Neural progenitor cell (in vitro differentiated cells): ENCODE data around the gene C22orf31. TPM values are rescaled to one million over a fixed set of nuclear protein-coding genes. Genes with fewer than 3 reads are reported as not detected.

Experiments used
- DNase-seq: peaks from one replicate; pipeline ENCODE4 v3.0.0-alpha.2; 2016; ENCODE audit warnings: low spot score
- H2AFZ ChIP-seq: fragments of 200-600 bp; sonication (generic); replicated peaks from 2 replicates; pipeline ENCODE4 v1.6.1; 2016; ENCODE audit warnings: antibody characterized with exemption
- H3F3A ChIP-seq: fragments of 200-600 bp; sonication (generic); 2 replicates; pipeline ENCODE4 v1.6.1; 2016; ENCODE audit warnings: antibody characterized with exemption, low read depth
- H3K27ac ChIP-seq: fragments of 200-600 bp; sonication (generic); 2 replicates; pipeline ENCODE4 v1.5.1; 2016; ENCODE audit warnings: mild to moderate bottlenecking
- H3K27me3 ChIP-seq: fragments of 200-600 bp; sonication (generic); 2 replicates; pipeline ENCODE4 v1.6.1; 2016; ENCODE audit warnings: mild to moderate bottlenecking, moderate library complexity
- H3K36me3 ChIP-seq: fragments of 200-600 bp; sonication (generic); 2 replicates; pipeline ENCODE4 v1.5.1; 2016
- H3K4me1 ChIP-seq: fragments of 200-600 bp; sonication (generic); 2 replicates; pipeline ENCODE4 v1.6.1; 2016; ENCODE audit warnings: mixed run types
- H3K4me2 ChIP-seq: fragments of 200-600 bp; sonication (generic); 2 replicates; pipeline ENCODE4 v1.6.1; 2016
- H3K4me3 ChIP-seq: fragments of 200-600 bp; sonication (generic); 2 replicates; pipeline ENCODE4 v1.5.1; 2016
- H3K79me2 ChIP-seq: fragments of 200-600 bp; sonication (generic); 2 replicates; pipeline ENCODE4 v1.6.1; 2016; ENCODE audit warnings: low read depth
- H3K9ac ChIP-seq: fragments of 200-600 bp; sonication (generic); 2 replicates; pipeline ENCODE4 v1.6.1; 2016
- H3K9me3 ChIP-seq: fragments of 200-600 bp; sonication (generic); 2 replicates; pipeline ENCODE4 v1.5.1; 2016; ENCODE audit warnings: low read depth
- H4K20me1 ChIP-seq: fragments of 200-600 bp; sonication (generic); 2 replicates; pipeline ENCODE4 v1.6.1; 2016; ENCODE audit warnings: low read depth
- H3K27ac Mint-ChIP-seq: 3 replicates; pipeline ENCODE4 v1.8.0; 2021; ENCODE audit warnings: mixed read lengths
- H3K27me3 Mint-ChIP-seq: 2 replicates; pipeline ENCODE4 v1.8.0; 2022; ENCODE audit warnings: low read depth, mild to moderate bottlenecking, inconsistent platforms, moderate library complexity, mixed read lengths; ENCODE audit not compliant: insufficient read depth
- H3K36me3 Mint-ChIP-seq: 3 replicates; pipeline ENCODE4 v1.8.0; 2021; ENCODE audit warnings: mixed read lengths
- H3K4me1 Mint-ChIP-seq: 3 replicates; pipeline ENCODE4 v1.8.0; 2021; ENCODE audit warnings: mixed read lengths
- H3K4me3 Mint-ChIP-seq: 3 replicates; pipeline ENCODE4 v1.8.0; 2021; ENCODE audit warnings: mild to moderate bottlenecking, moderate library complexity, mixed read lengths
- H3K9me3 Mint-ChIP-seq: 3 replicates; pipeline ENCODE4 v1.8.0; 2020; ENCODE audit warnings: mixed read lengths
- CTCF ChIP-seq: fragments of 200-600 bp; sonication (generic); IDR thresholded peaks from 2 replicates; pipeline ENCODE4 v1.5.1; 2017; ENCODE audit warnings: antibody characterized with exemption, mild to moderate bottlenecking
- EZH2 ChIP-seq: fragments of 200-600 bp; sonication (generic); IDR thresholded peaks from 2 replicates; pipeline ENCODE4 v1.6.1; 2017; ENCODE audit warnings: antibody characterized with exemption, mild to moderate bottlenecking, moderate library complexity
- EZH2phosphoT487 ChIP-seq: fragments of 200-600 bp; sonication (generic); IDR thresholded peaks from 2 replicates; pipeline ENCODE4 v1.6.1; 2017; ENCODE audit warnings: antibody characterized with exemption
- total RNA-seq: library from RNA; depleted of rRNA; stranded (reverse); fragments of >200 nt; gene quantifications from 2 replicates; pipeline ENCODE4 v1.2.3, GENCODE V29; 2015; ENCODE audit warnings: low replicate concordance

Gene C22orf31
- not detected in 2 replicates for total RNA-seq

GRCh38 chr22:29061773-29062172 lies at the start of gene C22orf31:
Gene C22orf31 (minus strand): TSS chr22:29061831. CDS start chr22:29061792, 39 bp downstream.
- H3K9me3 Mint-ChIP-seq = no peaks in the 10 kb centered on the region

DNA sequence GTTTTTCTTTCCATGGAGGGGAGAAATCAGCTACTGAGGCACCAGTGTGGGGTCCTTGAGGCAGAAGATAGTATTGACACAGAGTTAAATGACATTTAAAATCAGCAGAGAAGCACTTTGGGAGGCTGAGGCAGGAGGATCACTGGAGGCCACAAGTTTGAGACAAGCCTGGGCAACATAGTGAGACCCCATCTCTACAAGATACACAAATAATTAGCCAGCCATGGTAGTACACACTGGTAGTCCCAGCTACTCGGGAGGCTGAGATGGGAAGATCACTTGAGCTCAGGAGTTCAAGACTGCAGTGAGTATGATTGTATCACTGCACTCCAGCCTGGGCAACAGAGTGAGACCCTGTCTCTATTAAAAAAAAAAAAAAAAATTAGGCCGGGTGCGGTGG lies 49.3 kb upstream of the C22orf31 start:
- peaks cover 15% of the 10 kb centered on the region for H3K4me1 Mint-ChIP-seq
- Histone ChIP-seq H3K4me2 (no peak overlapping the region), H3K9me3 (no peaks in the 10 kb centered on the region), H3K27me3 (no peaks in the 10 kb centered on the region), H3K79me2 (no peaks in the 10 kb centered on the region), H3K27ac (no peak overlapping the region), H3K4me3 (no peak overlapping the region), H3K36me3 (no peaks in the 10 kb centered on the region), H3K4me1 (peaks cover 6% of the 10 kb centered on the region), H4K20me1 (no peaks in the 10 kb centered on the region), H3K9ac (no peak overlapping the region), H3F3A (peaks cover 6% of the 10 kb centered on the region), H2AFZ (no peak overlapping the region)
- no peaks in the 10 kb centered on the region for H3K9me3 Mint-ChIP-seq
- peaks cover 13% of the 10 kb centered on the region for H3K36me3 Mint-ChIP-seq
- H3K4me3 Mint-ChIP-seq = no peak overlapping the region
- no peak for TF ChIP-seq EZH2phosphoT487
- no peak for TF ChIP-seq CTCF
- no peak for TF ChIP-seq EZH2
- H3K27ac Mint-ChIP-seq = peak overlapping the region; percentile 9
- peaks cover 2% of the 10 kb centered on the region for H3K27me3 Mint-ChIP-seq
- no peak for DNase-seq

More at GRCh38 chr22:29061773-29062172, at the start of gene C22orf31:
- Histone ChIP-seq H3K79me2 (no peaks in the 10 kb centered on the region), H3K36me3 (no peaks in the 10 kb centered on the region), H3K4me3 (no peak within 1 kb of the TSS), H4K20me1 (no peaks in the 10 kb centered on the region), H3K4me1 (peaks cover 2% of the 10 kb centered on the region), H2AFZ (peak within 1 kb of the TSS; percentile 34), H3K9ac (no peak within 1 kb of the TSS), H3K27ac (no peak within 1 kb of the TSS), H3F3A (peaks cover 4% of the 10 kb centered on the region), H3K27me3 (no peaks in the 10 kb centered on the region), H3K4me2 (no peak within 1 kb of the TSS), H3K9me3 (no peaks in the 10 kb centered on the region)
- peak within 1 kb of the TSS; percentile 88 for H3K27ac Mint-ChIP-seq
- peaks cover 14% of the 10 kb centered on the region for H3K27me3 Mint-ChIP-seq
- no peak within 1 kb of the TSS for H3K4me3 Mint-ChIP-seq
- no peak for DNase-seq
- no peak for TF ChIP-seq CTCF
- no peak for TF ChIP-seq EZH2
- no peak for TF ChIP-seq EZH2phosphoT487
- H3K4me1 Mint-ChIP-seq = peaks cover 36% of the 10 kb centered on the region
- H3K36me3 Mint-ChIP-seq = peaks cover 4% of the 10 kb centered on the region

DNA sequence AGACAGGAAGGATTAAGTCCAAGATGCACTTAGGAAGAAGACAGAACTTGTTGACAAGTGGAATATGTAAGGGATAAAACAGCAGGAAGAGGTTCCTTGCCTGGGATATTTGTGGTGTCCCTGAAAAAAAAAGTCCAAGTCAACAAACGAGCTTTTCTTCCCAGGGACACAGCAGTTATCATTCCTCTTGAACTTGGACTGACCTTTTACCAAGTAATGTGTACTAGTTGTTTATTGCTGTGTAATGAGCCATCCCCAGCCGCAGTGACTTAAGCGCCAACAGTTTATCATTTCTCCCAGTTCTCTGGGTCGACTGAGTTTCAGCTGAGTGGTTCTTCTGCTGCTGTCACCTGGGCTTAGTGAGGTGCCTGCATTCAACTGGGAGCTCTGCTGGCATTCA lies 48.2 kb upstream of the C22orf31 start:
- DNase-seq = no peak
- Histone ChIP-seq H3F3A (peaks cover 6% of the 10 kb centered on the region), H3K9ac (no peak overlapping the region), H3K4me2 (no peak overlapping the region), H3K79me2 (no peaks in the 10 kb centered on the region), H3K27me3 (no peaks in the 10 kb centered on the region), H3K9me3 (no peaks in the 10 kb centered on the region), H3K4me3 (no peak overlapping the region), H2AFZ (no peak overlapping the region), H3K4me1 (peaks cover 6% of the 10 kb centered on the region), H3K27ac (no peak overlapping the region), H4K20me1 (no peaks in the 10 kb centered on the region), H3K36me3 (no peaks in the 10 kb centered on the region)
- Mint-ChIP-seq H3K27ac (no peak overlapping the region), H3K4me1 (peaks cover 21% of the 10 kb centered on the region), H3K9me3 (no peaks in the 10 kb centered on the region), H3K36me3 (peaks cover 14% of the 10 kb centered on the region), H3K27me3 (peaks cover 4% of the 10 kb centered on the region), H3K4me3 (no peak overlapping the region)
- TF ChIP-seq EZH2 = no peak

- no peak overlapping the region for H3K27ac Mint-ChIP-seq
- Histone ChIP-seq H3K9me3 (no peaks in the 10 kb centered on the region), H3K4me3 (no peak overlapping the region), H3K27me3 (no peaks in the 10 kb centered on the region), H3K4me2 (no peak overlapping the region), H3K9ac (no peak overlapping the region), H3K27ac (no peak overlapping the region), H4K20me1 (peaks cover 1% of the 10 kb centered on the region), H3K4me1 (peaks cover 15% of the 10 kb centered on the region), H3F3A (peaks cover 13% of the 10 kb centered on the region), H3K79me2 (no peaks in the 10 kb centered on the region), H3K36me3 (no peaks in the 10 kb centered on the region), H2AFZ (no peak overlapping the region)
- DNase-seq = no peak
- H3K9me3 Mint-ChIP-seq = no peaks in the 10 kb centered on the region
- TF ChIP-seq EZH2 = no peak
- H3K36me3 Mint-ChIP-seq = peaks cover 11% of the 10 kb centered on the region
- peaks cover 31% of the 10 kb centered on the region for H3K4me1 Mint-ChIP-seq
- H3K27me3 Mint-ChIP-seq = peaks cover 2% of the 10 kb centered on the region
- H3K4me3 Mint-ChIP-seq = no peak overlapping the region
Observed at GRCh38 chr22:29108137-29108536, 46.5 kb upstream of the C22orf31 start.
